Thymus (tissue), 11 donors: Measurements from ENCODE around the gene SQSTM1. TPM values are rescaled to one million over a fixed set of nuclear protein-coding genes. Genes with fewer than 3 reads are reported as not detected.
A peak's percentile ranks its signal among the peaks of the same experiment; 100 is the strongest.

Source experiments
- DNase-seq, 9 donors: peaks; one replicate each; pipeline ENCODE4 v3.0.0-alpha.2; 2013; ENCODE audit warnings: low spot score in 9 of 9, low read depth in 6 of 9, missing footprints in 1 of 9
- H3K27ac ChIP-seq, 2 donors: one replicate each; pipeline ENCODE4 v1.5.1; 2013; ENCODE audit warnings: control low read depth in 1 of 2, low read depth in 1 of 2, low read length in 1 of 2, mild to moderate bottlenecking in 1 of 2, moderate library complexity in 1 of 2
- H3K27me3 ChIP-seq, 2 donors: one replicate each; pipeline ENCODE4 v1.5.1; 2013; ENCODE audit warnings: low read length in 1 of 2; ENCODE audit not compliant: control insufficient read depth in 2 of 2, insufficient read depth in 1 of 2
- H3K36me3 ChIP-seq, 2 donors: one replicate each; pipeline ENCODE4 v1.5.1; 2013; ENCODE audit warnings: low read length in 1 of 2, mild to moderate bottlenecking in 1 of 2, moderate library complexity in 1 of 2; ENCODE audit not compliant: control insufficient read depth in 2 of 2, insufficient read depth in 2 of 2
- H3K4me1 ChIP-seq, 2 donors: one replicate each; pipeline ENCODE4 v1.5.1; 2013; ENCODE audit warnings: low read length in 2 of 2; ENCODE audit not compliant: control insufficient read depth in 2 of 2, insufficient read depth in 2 of 2
- H3K4me3 ChIP-seq, 2 donors: one replicate each; pipeline ENCODE4 v1.5.1; 2013; ENCODE audit warnings: low read length in 2 of 2, control low read depth in 1 of 2, mild to moderate bottlenecking in 1 of 2
- H3K9me3 ChIP-seq, 2 donors: one replicate each; pipeline ENCODE4 v1.5.1; 2013; ENCODE audit warnings: low read length in 1 of 2, mild to moderate bottlenecking in 1 of 2; ENCODE audit not compliant: control insufficient read depth in 2 of 2, insufficient read depth in 1 of 2
- WGBS: extraction: QIAGEN DNeasy Blood & Tissue Kit; methylation state at CpG from one replicate; pipeline ENCODE4 v1.1.7; 2013; 5-methylcytosine and 5-hydroxymethylcytosine counted together
- polyA plus RNA-seq: library from polyadenylated mRNA; stranded (reverse); fragments of 200-250 nt; gene quantifications from one replicate; pipeline ENCODE4 v1.2.3, GENCODE V29; 2013
- total RNA-seq: library from RNA; stranded (reverse); fragments of 120-200 nt; gene quantifications from one replicate; pipeline ENCODE4 v1.2.4, GENCODE V29; 2013
- donor health status: healthy.

Gene SQSTM1
- total and polyA plus RNA-seq, 2 donors, result 97.9 to 253 TPM

- no peaks in the 10 kb centered on the region for H3K4me1 ChIP-seq
- no peak overlapping the region for H3K4me3 ChIP-seq
- no peaks in the 10 kb centered on the region for H3K9me3 ChIP-seq
- no peaks in the 10 kb centered on the region for H3K27me3 ChIP-seq
- 97% methylated on average over 15 of the region's 15 CpGs for WGBS
- no peak for DNase-seq
- H3K27ac ChIP-seq, result no peak overlapping the region
- H3K36me3 ChIP-seq, result peaks cover 46 to 54% of the 10 kb centered on the region in 2 donors
Measured at GRCh38 chr5:179865491-179866240, 45.0 kb downstream of the SQSTM1 start.

- H3K9me3 ChIP-seq, result no peaks in the 10 kb centered on the region
- peak in 1 of 9 donors; percentile 24 for DNase-seq
- no peaks in the 10 kb centered on the region for H3K27me3 ChIP-seq
- H3K4me3 ChIP-seq, result no peak overlapping the region
- H3K4me1 ChIP-seq, result no peaks in the 10 kb centered on the region
- 93% methylated on average over 21 of the region's 21 CpGs for WGBS
- peaks cover 46 to 57% of the 10 kb centered on the region in 2 donors for H3K36me3 ChIP-seq
- H3K27ac ChIP-seq, result no peak overlapping the region
Measured at GRCh38 chr5:179866241-179867078, 45.8 kb downstream of the SQSTM1 start.

DNA sequence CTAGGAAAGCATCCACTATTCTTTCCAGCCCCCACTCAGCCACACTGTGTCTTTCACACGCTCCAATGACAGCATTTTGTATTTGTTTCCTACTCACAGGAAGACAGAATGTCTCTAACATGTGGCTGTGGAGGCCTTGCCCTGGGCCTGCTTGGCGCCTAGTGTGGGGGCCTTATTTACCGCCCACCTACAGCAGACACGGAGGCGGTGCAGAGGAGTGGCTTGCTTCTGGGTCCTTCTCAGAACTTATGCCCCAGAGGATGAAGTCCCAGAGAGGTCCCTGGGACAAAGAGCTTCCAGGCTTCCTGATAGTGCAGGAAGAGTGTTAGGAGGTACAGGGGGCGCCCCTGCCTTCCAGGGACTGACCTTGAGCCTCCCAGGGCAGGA lies 46.4 kb downstream of the SQSTM1 start:
- DNase-seq, result no peak
- Histone ChIP-seq H3K4me3 (no peak overlapping the region), H3K9me3 (no peaks in the 10 kb centered on the region), H3K4me1 (no peaks in the 10 kb centered on the region), H3K27ac (no peak overlapping the region), H3K27me3 (no peaks in the 10 kb centered on the region), H3K36me3 (peaks cover 47 to 59% of the 10 kb centered on the region in 2 donors)
- 96% methylated on average over 6 of the region's 6 CpGs for WGBS

GRCh38 chr5:179867476-179867875 lies 46.8 kb downstream of the SQSTM1 start:
- no peak overlapping the region for H3K4me3 ChIP-seq

GRCh38 chr5:179868541-179868940 lies 47.8 kb downstream of the SQSTM1 start:
- Histone ChIP-seq H3K4me3 (no peak overlapping the region), H3K27me3 (no peaks in the 10 kb centered on the region), H3K27ac (no peak overlapping the region), H3K4me1 (no peaks in the 10 kb centered on the region), H3K36me3 (peaks cover 50 to 62% of the 10 kb centered on the region in 2 donors), H3K9me3 (no peaks in the 10 kb centered on the region)
- 94% methylated on average over 14 of the region's 14 CpGs for WGBS
- DNase-seq, result no peak

More at GRCh38 chr5:179867476-179867875, 46.8 kb downstream of the SQSTM1 start:
- Histone ChIP-seq H3K36me3 (peaks cover 49 to 62% of the 10 kb centered on the region in 2 donors), H3K27ac (no peak overlapping the region), H3K4me1 (no peaks in the 10 kb centered on the region), H3K27me3 (no peaks in the 10 kb centered on the region), H3K9me3 (no peaks in the 10 kb centered on the region)
- no peak for DNase-seq
- WGBS, result 98% methylated on average over 11 of the region's 11 CpGs

DNA sequence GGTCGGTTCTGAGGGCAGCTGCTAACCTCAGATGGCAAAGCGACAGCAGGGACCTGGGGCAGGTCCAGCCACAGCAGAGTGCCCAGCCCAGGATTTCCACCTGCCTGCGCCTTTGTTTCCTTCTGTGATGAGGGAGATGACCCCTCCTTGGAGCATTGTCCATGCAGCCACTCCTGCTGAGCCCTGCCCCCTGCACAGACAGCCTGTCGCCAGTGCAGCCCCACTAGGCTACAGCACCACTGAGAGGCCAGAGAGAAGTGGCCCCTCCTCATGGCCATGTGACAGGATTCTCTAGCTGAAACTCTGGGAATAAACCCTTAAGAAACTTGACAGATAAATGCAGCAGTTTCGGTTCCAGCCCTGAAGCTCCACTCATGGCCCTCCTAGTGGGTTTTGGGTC lies 48.4 kb downstream of the SQSTM1 start:
- H3K27ac ChIP-seq, result no peak overlapping the region
- no peaks in the 10 kb centered on the region for H3K9me3 ChIP-seq
- H3K4me1 ChIP-seq, result no peaks in the 10 kb centered on the region
- no peak overlapping the region for H3K4me3 ChIP-seq
- H3K36me3 ChIP-seq, result peaks cover 46 to 62% of the 10 kb centered on the region in 2 donors
- no peak for DNase-seq
- 97% methylated on average over 5 of the region's 5 CpGs for WGBS
- no peaks in the 10 kb centered on the region for H3K27me3 ChIP-seq

DNA sequence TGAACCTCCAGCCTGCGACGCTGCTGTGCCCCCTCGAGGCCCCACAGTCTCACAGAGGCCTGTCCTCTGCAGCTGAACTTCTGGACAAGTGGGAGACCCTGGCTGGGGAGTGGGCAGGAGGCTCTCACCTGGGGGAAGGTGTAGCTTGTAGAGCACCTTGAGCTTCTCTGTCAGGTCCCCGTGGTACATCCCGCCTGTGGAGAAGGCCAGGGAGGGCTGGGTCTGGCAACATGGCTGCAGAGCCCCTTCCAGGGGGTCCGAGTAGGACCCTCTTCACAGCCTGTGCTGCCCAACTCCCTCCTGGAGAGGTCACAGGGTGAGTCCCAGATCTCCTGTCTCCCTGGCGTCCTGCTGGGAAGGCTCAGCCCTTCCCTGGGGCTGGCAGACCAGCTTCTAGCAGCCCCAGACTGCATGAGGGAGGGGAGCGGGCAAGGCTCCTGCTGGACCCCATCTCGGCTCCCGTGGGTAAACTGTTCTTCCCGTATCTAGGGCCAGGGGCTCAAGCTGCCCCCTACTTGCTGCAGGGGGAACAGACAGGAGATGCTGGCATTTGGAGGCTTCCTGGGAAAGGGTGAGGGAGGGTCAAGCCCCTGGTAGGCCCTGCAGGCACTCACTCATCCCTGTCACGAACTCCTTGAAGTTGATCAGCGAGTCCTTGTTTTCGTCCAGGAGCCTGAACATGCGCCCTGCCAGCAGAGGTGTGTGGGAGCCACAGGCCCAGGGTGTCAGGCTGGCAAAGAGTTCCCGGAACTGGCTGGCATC lies 49.1 kb downstream of the SQSTM1 start:
- 97% methylated on average over 16 of the region's 16 CpGs for WGBS
- H3K4me3 ChIP-seq, result no peak overlapping the region
- DNase-seq, result no peak
- no peaks in the 10 kb centered on the region for H3K9me3 ChIP-seq
- H3K4me1 ChIP-seq, result no peaks in the 10 kb centered on the region
- H3K36me3 ChIP-seq, result peaks cover 49 to 66% of the 10 kb centered on the region in 2 donors
- H3K27ac ChIP-seq, result no peak overlapping the region
- H3K27me3 ChIP-seq, result no peaks in the 10 kb centered on the region

DNA sequence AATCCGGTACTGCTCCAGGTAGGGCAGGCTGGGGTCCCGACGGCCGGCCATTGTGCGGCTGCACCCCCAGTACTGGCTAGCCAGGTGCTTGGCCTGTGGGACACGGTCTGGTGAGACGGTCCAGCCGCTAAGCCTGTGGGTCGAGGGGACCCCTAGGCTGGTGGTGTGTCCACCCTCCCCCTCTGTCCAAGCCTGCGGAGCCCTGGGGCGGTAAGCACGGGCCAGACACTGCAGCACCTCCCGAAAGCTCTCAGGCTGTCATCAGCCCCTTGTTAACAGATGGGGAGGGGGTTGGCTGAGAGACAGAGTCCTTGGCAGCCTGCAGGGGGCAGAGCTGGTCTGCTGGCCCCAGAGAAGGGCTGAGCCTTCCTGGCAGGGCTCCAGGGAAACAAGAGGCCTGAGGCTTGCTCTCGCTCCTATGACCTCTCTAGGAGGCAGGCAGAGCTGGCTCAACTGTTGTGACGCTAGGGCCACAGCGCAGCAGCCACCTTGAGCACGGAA lies 49.7 kb downstream of the SQSTM1 start:
- Histone ChIP-seq H3K4me3 (no peak overlapping the region), H3K27ac (no peak overlapping the region), H3K27me3 (no peaks in the 10 kb centered on the region), H3K36me3 (peaks cover 49 to 67% of the 10 kb centered on the region in 2 donors), H3K9me3 (no peaks in the 10 kb centered on the region), H3K4me1 (no peaks in the 10 kb centered on the region)
- DNase-seq, result peak in 1 of 9 donors; percentile 16
- WGBS, result 96% methylated on average over 17 of the region's 17 CpGs
